PC-3 (cell line): ENCODE data around the gene KIR2DL4.
"Not testable (repeated sequence)": the region's sequence is repeated elsewhere in the genome, so short reads cannot be mapped to it uniquely, and the experiment has no call there.

Experiments
- EZH2 ChIP-seq: fragments of 300-600 bp; sonication (generic); IDR thresholded peaks from one replicate; pipeline ENCODE4 v1.6.1; 2017; ENCODE audit warnings: antibody characterized with exemption, mild to moderate bottlenecking, low read length; ENCODE audit not compliant: unreplicated experiment
- TF ChIP-seq, protein P1 (sequence below): fragments of 300-600 bp; sonication (generic); conservative IDR thresholded peaks from 2 replicates; pipeline ENCODE4 v1.5.1; 2017; ENCODE audit warnings: antibody characterized with exemption, low read depth, mild to moderate bottlenecking, low read length

DNA sequence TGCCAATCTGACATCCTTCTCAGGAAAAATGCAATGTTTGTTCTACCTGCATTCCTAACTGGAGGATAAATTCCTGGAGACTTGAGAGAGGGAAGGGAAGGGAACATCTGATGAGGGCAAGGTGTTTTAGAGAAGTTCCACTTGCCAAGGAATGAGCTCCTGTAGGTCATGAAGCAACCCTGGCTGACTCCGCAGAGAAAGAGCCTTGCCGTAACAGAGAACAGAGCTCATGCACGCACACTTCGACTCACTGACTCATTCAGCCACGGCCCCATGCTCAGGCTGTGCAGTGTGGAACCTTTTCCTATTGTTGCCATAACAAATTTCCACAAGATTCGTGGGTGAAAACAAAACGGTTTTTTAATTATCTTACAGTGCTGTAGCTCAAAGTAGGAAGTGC lies 24.5 kb upstream of the KIR2DL4 start:
- TF ChIP-seq EZH2 = not testable (repeated sequence)
- TF ChIP-seq, protein P1, sequence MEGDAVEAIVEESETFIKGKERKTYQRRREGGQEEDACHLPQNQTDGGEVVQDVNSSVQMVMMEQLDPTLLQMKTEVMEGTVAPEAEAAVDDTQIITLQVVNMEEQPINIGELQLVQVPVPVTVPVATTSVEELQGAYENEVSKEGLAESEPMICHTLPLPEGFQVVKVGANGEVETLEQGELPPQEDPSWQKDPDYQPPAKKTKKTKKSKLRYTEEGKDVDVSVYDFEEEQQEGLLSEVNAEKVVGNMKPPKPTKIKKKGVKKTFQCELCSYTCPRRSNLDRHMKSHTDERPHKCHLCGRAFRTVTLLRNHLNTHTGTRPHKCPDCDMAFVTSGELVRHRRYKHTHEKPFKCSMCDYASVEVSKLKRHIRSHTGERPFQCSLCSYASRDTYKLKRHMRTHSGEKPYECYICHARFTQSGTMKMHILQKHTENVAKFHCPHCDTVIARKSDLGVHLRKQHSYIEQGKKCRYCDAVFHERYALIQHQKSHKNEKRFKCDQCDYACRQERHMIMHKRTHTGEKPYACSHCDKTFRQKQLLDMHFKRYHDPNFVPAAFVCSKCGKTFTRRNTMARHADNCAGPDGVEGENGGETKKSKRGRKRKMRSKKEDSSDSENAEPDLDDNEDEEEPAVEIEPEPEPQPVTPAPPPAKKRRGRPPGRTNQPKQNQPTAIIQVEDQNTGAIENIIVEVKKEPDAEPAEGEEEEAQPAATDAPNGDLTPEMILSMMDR = not testable (repeated sequence)
